Tibial nerve (tissue), 4 donors: ENCODE results near the gene VPS37D.

Experiments
- EP300 ChIP-seq, 2 donors: sonication (generic); formaldehyde crosslinking; IDR thresholded peaks; one replicate each; pipeline ENCODE4 v1.6.1; 2017; ENCODE audit warnings: antibody characterized with exemption in 2 of 2, mild to moderate bottlenecking in 1 of 2
- POLR2A ChIP-seq, 2 donors: fragments of 450-650 bp; IDR thresholded peaks; one replicate each; pipeline ENCODE4 v1.6.1; 2017; ENCODE audit warnings: antibody characterized with exemption in 2 of 2, mild to moderate bottlenecking in 2 of 2, moderate library complexity in 2 of 2
- TF ChIP-seq, protein P1 (sequence below), 5 experiments: fragments of 200-600 bp in 3 of 5; fragments of 450-650 bp in 2 of 5; sonication (generic) in 3 of 5; IDR thresholded peaks; one replicate each; pipeline ENCODE4 v1.5.1; 2016 to 2019; ENCODE audit warnings: antibody characterized with exemption in 5 of 5, mild to moderate bottlenecking in 3 of 5, moderate library complexity in 2 of 5

DNA sequence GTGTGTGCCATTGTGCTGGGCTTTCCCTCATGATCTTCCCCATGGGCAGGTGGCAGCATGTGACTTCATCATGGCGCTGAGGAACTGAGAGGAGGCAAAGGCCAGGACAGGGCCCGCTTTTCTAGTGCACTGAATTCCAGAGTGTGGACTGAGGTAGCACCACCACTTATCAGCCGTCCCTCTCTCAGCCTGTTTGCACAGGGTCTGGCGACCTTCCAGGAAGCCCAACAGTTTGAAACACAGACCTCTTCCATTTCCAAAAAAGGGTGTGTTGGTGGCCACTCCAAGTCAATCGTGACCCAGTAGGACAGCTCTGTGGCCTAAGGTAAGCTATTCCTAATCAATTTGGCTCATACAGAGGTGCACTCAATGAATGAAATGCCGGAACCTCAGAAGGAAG lies 11.2 kb downstream of the VPS37D start:
- TF ChIP-seq, protein P1, sequence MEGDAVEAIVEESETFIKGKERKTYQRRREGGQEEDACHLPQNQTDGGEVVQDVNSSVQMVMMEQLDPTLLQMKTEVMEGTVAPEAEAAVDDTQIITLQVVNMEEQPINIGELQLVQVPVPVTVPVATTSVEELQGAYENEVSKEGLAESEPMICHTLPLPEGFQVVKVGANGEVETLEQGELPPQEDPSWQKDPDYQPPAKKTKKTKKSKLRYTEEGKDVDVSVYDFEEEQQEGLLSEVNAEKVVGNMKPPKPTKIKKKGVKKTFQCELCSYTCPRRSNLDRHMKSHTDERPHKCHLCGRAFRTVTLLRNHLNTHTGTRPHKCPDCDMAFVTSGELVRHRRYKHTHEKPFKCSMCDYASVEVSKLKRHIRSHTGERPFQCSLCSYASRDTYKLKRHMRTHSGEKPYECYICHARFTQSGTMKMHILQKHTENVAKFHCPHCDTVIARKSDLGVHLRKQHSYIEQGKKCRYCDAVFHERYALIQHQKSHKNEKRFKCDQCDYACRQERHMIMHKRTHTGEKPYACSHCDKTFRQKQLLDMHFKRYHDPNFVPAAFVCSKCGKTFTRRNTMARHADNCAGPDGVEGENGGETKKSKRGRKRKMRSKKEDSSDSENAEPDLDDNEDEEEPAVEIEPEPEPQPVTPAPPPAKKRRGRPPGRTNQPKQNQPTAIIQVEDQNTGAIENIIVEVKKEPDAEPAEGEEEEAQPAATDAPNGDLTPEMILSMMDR (IDR thresholded peaks at IDR 0.05) = no peak
- TF ChIP-seq POLR2A (IDR thresholded peaks at IDR 0.05) (no peak), EP300 (IDR thresholded peaks at IDR 0.05) (no peak)
